ENCODE measurements around the gene MYLK. TPM values are rescaled to one million over a fixed set of nuclear protein-coding genes. Genes with fewer than 3 reads are reported as not detected.

MYLK gene
- total RNA-seq, 1 experiment from 2014 or later, result 23.0 TPM

DNA sequence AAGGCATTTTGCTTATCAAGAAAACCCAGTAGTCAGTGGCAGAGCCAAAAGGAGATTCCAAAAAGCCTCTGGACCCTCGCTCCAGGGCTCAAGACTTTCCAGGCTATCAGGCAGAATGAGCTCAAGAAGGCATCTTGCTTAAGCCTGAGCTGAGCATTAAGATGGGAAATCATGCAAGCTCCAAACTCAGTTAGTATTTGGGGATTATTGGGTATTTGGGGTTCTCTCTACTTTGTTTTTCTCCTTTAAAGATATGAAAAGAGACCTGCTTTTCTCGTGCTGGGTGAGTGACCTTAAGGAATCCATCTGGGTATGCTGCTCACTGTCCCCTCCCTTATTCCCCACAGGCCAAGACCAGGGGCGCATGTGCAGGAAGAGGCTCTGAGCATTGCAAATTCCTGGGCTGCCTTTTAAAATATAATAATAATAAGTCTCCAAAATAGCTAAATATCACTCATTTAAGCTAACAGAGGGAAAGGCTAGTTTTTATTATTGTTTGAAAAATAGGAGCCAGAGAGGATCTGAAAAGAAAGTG, 223.9 kb downstream of the MYLK start:
- Histone ChIP-seq H3K36me3 (ENCODE audit: control insufficient read depth, insufficient read depth, low read length) (0 out of 2 replicates have a peak, but pooled peaks cover 1% of the 10 kb centered on the region), H3K9me3 (no peaks in the 10 kb centered on the region), H3K27me3 (replicated peaks; ENCODE audit: control insufficient read depth, insufficient read depth, low read length) (no peaks in the 10 kb centered on the region), H3K4me3 (ENCODE audit: low read depth, low read length) (no peak overlapping the region), H3K4me1 (peaks cover 7% of the 10 kb centered on the region; the same call in 1 of the 2 replicates)
- intact Hi-C loops (cut with micrococcal nuclease; ENCODE audit: unreplicated experiment), result no loop called here
- Mint-ChIP-seq H3K27ac (ENCODE audit: unreplicated experiment) (no peak overlapping the region), H3K9me3 (ENCODE audit: unreplicated experiment) (no peaks in the 10 kb centered on the region), H3K36me3 (ENCODE audit: insufficient read depth, unreplicated experiment) (no peaks in the 10 kb centered on the region), H3K4me1 (ENCODE audit: low read depth, unreplicated experiment) (no peaks in the 10 kb centered on the region), H3K27me3 (ENCODE audit: insufficient read depth, unreplicated experiment) (no peaks in the 10 kb centered on the region), H3K4me3 (ENCODE audit: unreplicated experiment) (no peak overlapping the region)
- DNase-seq, result no peak
- CTCF ChIA-PET, result interaction anchor here (1.4 kb wide), 1 partner anchor 64 kb away, joined by 3 read pairs; no protein-coding TSS in a partner anchor
- no TSS peak for BruUV-seq (replicated peaks)
- POLR2A ChIA-PET, result no interaction called here
- TF ChIP-seq, protein P1, sequence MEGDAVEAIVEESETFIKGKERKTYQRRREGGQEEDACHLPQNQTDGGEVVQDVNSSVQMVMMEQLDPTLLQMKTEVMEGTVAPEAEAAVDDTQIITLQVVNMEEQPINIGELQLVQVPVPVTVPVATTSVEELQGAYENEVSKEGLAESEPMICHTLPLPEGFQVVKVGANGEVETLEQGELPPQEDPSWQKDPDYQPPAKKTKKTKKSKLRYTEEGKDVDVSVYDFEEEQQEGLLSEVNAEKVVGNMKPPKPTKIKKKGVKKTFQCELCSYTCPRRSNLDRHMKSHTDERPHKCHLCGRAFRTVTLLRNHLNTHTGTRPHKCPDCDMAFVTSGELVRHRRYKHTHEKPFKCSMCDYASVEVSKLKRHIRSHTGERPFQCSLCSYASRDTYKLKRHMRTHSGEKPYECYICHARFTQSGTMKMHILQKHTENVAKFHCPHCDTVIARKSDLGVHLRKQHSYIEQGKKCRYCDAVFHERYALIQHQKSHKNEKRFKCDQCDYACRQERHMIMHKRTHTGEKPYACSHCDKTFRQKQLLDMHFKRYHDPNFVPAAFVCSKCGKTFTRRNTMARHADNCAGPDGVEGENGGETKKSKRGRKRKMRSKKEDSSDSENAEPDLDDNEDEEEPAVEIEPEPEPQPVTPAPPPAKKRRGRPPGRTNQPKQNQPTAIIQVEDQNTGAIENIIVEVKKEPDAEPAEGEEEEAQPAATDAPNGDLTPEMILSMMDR (IDR thresholded peaks at IDR 0.05; ENCODE audit: insufficient read depth in 1 of 2, low read depth in 1 of 2, low read length in 1 of 2, severe bottlenecking in 1 of 2, unreplicated experiment in 1 of 2), result no peak

DNA sequence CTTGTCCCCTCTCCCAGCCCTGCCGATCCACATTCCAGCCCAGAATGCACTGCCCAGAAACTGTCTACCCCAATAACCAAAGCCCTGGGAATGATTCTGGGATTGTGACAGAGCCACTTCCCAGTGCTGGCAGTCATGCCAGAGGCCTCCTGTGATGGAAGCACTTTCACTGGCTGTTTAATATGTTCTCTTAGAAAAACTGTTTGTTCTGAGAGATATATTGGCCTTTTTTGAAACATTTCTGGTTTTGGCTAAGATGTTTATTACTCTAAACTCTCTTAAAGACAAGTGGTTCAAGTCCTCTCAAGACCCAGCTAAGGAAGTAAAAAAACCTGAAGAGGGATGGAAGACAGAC, 225.3 kb downstream of the MYLK start:
- Mint-ChIP-seq H3K9me3 (ENCODE audit: unreplicated experiment) (no peaks in the 10 kb centered on the region), H3K36me3 (ENCODE audit: insufficient read depth, unreplicated experiment) (no peaks in the 10 kb centered on the region)

DNA sequence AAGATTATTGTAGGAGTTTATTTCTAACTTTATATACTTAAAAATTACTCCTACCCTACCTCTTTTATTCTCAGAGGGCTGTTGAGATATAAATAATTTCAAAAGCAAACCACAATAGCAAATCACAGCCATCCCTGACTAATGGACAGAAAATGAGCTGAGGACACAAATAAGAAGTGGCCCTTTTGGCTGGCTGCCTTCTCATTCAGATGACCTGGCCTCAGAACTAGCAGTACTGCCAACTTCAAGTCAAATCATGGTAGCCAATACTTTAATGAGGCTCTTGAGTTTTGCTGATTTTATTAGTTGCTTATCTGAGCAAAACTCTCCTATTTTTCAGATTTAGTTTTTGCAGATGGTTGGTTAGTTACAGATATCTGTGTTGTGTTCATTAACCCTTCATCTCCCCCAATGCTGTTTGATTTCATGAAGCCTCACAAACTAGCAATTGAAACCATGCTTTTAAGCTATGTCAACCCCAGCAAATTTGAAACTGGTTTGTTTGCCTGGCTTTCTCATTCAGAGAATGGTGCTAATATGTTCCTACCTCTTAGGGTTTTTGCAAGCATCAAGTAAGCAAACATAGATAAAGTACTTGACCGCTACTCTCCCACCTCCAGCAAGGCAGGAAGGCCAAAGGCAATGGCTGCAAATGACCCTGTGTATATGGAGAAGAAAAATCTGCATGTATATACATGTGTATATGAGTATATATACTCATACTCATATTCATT, 225.8 kb downstream of the MYLK start:
- BruUV-seq (replicated peaks), result no TSS peak
- Histone ChIP-seq H3K9me3 (no peaks in the 10 kb centered on the region), H3K27me3 (replicated peaks; ENCODE audit: control insufficient read depth, insufficient read depth, low read length) (no peaks in the 10 kb centered on the region), H3K4me3 (ENCODE audit: low read depth, low read length) (no peak overlapping the region), H3K4me1 (peaks cover 7% of the 10 kb centered on the region; the same call in 1 of the 2 replicates), H3K36me3 (ENCODE audit: control insufficient read depth, insufficient read depth, low read length) (0 out of 2 replicates have a peak, but pooled peaks cover 1% of the 10 kb centered on the region)
- peaks cover 4% of the 10 kb centered on the region for H3K4me1 Mint-ChIP-seq (ENCODE audit: low read depth, unreplicated experiment)
- no peak overlapping the region for H3K27ac Mint-ChIP-seq (ENCODE audit: unreplicated experiment)
- TF ChIP-seq, protein P1 (IDR thresholded peaks at IDR 0.05; ENCODE audit: insufficient read depth in 1 of 2, low read depth in 1 of 2, low read length in 1 of 2, severe bottlenecking in 1 of 2, unreplicated experiment in 1 of 2), result no peak
- ChIA-PET CTCF (interaction anchor here (0.6 to 0.9 kb wide), 2 partner anchors 33 to 34 kb away, joined by 4 read pairs; no protein-coding TSS in a partner anchor), POLR2A (no interaction called here)
- DNase-seq, result no peak
- H3K27me3 Mint-ChIP-seq (ENCODE audit: insufficient read depth, unreplicated experiment), result no peaks in the 10 kb centered on the region
- no peak overlapping the region for H3K4me3 Mint-ChIP-seq (ENCODE audit: unreplicated experiment)
- no peaks in the 10 kb centered on the region for H3K9me3 Mint-ChIP-seq (ENCODE audit: unreplicated experiment)
- intact Hi-C loops (cut with micrococcal nuclease; ENCODE audit: unreplicated experiment), result loop anchor here (10.0 kb wide), 1 partner anchor 327 kb away; no protein-coding TSS in a partner anchor
- no peaks in the 10 kb centered on the region for H3K36me3 Mint-ChIP-seq (ENCODE audit: insufficient read depth, unreplicated experiment)

More for the DNA sequence above, 225.3 kb downstream of the MYLK start:
- no peak overlapping the region for H3K4me3 ChIP-seq (ENCODE audit: low read depth, low read length)
- Mint-ChIP-seq H3K4me3 (ENCODE audit: unreplicated experiment) (no peak overlapping the region), H3K4me1 (ENCODE audit: low read depth, unreplicated experiment) (no peaks in the 10 kb centered on the region), H3K27ac (ENCODE audit: unreplicated experiment) (no peak overlapping the region), H3K27me3 (ENCODE audit: insufficient read depth, unreplicated experiment) (no peaks in the 10 kb centered on the region)
- POLR2A ChIA-PET, result no interaction called here
- TF ChIP-seq, protein P1 (IDR thresholded peaks at IDR 0.05; ENCODE audit: insufficient read depth in 1 of 2, low read depth in 1 of 2, low read length in 1 of 2, severe bottlenecking in 1 of 2, unreplicated experiment in 1 of 2), result no peak
- intact Hi-C loops (cut with micrococcal nuclease; ENCODE audit: unreplicated experiment), result loop anchor here (10.0 kb wide), 1 partner anchor 326 kb away; no protein-coding TSS in a partner anchor
- 0 out of 2 replicates have a peak, but pooled peaks cover 1% of the 10 kb centered on the region for H3K36me3 ChIP-seq (ENCODE audit: control insufficient read depth, insufficient read depth, low read length)
- no TSS peak for BruUV-seq (replicated peaks)
- no peaks in the 10 kb centered on the region for H3K27me3 ChIP-seq (replicated peaks; ENCODE audit: control insufficient read depth, insufficient read depth, low read length)
- CTCF ChIA-PET, result no interaction called here
- H3K4me1 ChIP-seq, result peaks cover 7% of the 10 kb centered on the region; the same call in 1 of the 2 replicates
- no peaks in the 10 kb centered on the region for H3K9me3 ChIP-seq
- DNase-seq, result no peak

All from Caco-2 (cell line).